Measurements from ENCODE around the gene KCNQ4.

The KCNQ4 gene

GRCh38 chr1:40781608-40781971 lies 2.0 kb upstream of the KCNQ4 start:
- ATAC-seq, result no peak
- TF ChIP-seq ZNF565 (CRISPR knock-in tag; conservative IDR thresholded peaks at IDR 0.05; ENCODE audit: low read depth) (no peak), CSDC2 (CRISPR knock-in tag; IDR thresholded peaks at IDR 0.05) (no peak), BACH2 (CRISPR knock-in tag; IDR thresholded peaks at IDR 0.05; ENCODE audit: borderline replicate concordance) (no peak), ISL1 (CRISPR knock-in tag; IDR thresholded peaks at IDR 0.05) (no peak), ZNF8 (CRISPR knock-in tag; IDR thresholded peaks at IDR 0.05) (no peak), ZFP3 (CRISPR knock-in tag; IDR thresholded peaks at IDR 0.05) (no peak), TCF4 (CRISPR knock-in tag; IDR thresholded peaks at IDR 0.05; ENCODE audit: borderline replicate concordance) (no peak), CSRNP3 (CRISPR knock-in tag; IDR thresholded peaks at IDR 0.05) (no peak), TOX (CRISPR knock-in tag; IDR thresholded peaks at IDR 0.05; ENCODE audit: borderline replicate concordance) (no peak), ARNTL (CRISPR knock-in tag; IDR thresholded peaks at IDR 0.05; ENCODE audit: borderline replicate concordance, low read depth) (no peak), SNAI2 (CRISPR knock-in tag; IDR thresholded peaks at IDR 0.05) (no peak), ZFP30 (CRISPR knock-in tag; IDR thresholded peaks at IDR 0.05) (no peak)

GRCh38 chr1:40782371-40782956 lies 1.1 kb upstream of the KCNQ4 start:
- no peak; the same call in 2 of the 3 replicates for ATAC-seq
- TF ChIP-seq CSDC2 (CRISPR knock-in tag; IDR thresholded peaks at IDR 0.05) (no peak), ZNF70 (CRISPR knock-in tag; IDR thresholded peaks at IDR 0.05) (no peak), RARB (CRISPR knock-in tag; IDR thresholded peaks at IDR 0.05) (no peak), ZFP30 (CRISPR knock-in tag; IDR thresholded peaks at IDR 0.05) (no peak), CSRNP3 (CRISPR knock-in tag; IDR thresholded peaks at IDR 0.05) (no peak), ARNTL (CRISPR knock-in tag; IDR thresholded peaks at IDR 0.05; ENCODE audit: borderline replicate concordance, low read depth) (no peak), PATZ1 (CRISPR knock-in tag; IDR thresholded peaks at IDR 0.05; ENCODE audit: borderline replicate concordance) (no peak), GLIS3 (CRISPR knock-in tag; IDR thresholded peaks at IDR 0.05) (no peak), SNAI2 (CRISPR knock-in tag; IDR thresholded peaks at IDR 0.05) (no peak), ISL1 (CRISPR knock-in tag; IDR thresholded peaks at IDR 0.05) (no peak), ZC3H10 (CRISPR knock-in tag; IDR thresholded peaks at IDR 0.05) (no peak), ZNF565 (CRISPR knock-in tag; conservative IDR thresholded peaks at IDR 0.05; ENCODE audit: low read depth) (no peak), ZFP3 (CRISPR knock-in tag; IDR thresholded peaks at IDR 0.05) (no peak), ESRRG (CRISPR knock-in tag; IDR thresholded peaks at IDR 0.05) (no peak), ZNF8 (CRISPR knock-in tag; IDR thresholded peaks at IDR 0.05) (no peak), BACH2 (CRISPR knock-in tag; IDR thresholded peaks at IDR 0.05; ENCODE audit: borderline replicate concordance) (no peak)

- ATAC-seq, result no peak
- TF ChIP-seq ZC3H10 (CRISPR knock-in tag; IDR thresholded peaks at IDR 0.05), result no peak
- no peak for TF ChIP-seq TCF4 (CRISPR knock-in tag; IDR thresholded peaks at IDR 0.05; ENCODE audit: borderline replicate concordance)
- no peak for TF ChIP-seq ZNF70 (CRISPR knock-in tag; IDR thresholded peaks at IDR 0.05)
- TF ChIP-seq ZFP30 (CRISPR knock-in tag; IDR thresholded peaks at IDR 0.05), result no peak
- TF ChIP-seq BACH2 (CRISPR knock-in tag; IDR thresholded peaks at IDR 0.05; ENCODE audit: borderline replicate concordance), result no peak
- TF ChIP-seq ESRRG (CRISPR knock-in tag; IDR thresholded peaks at IDR 0.05), result no peak
- no peak for TF ChIP-seq CSDC2 (CRISPR knock-in tag; IDR thresholded peaks at IDR 0.05)
- TF ChIP-seq SNAI2 (CRISPR knock-in tag; IDR thresholded peaks at IDR 0.05), result no peak
- TF ChIP-seq PPARA (CRISPR knock-in tag; IDR thresholded peaks at IDR 0.05; ENCODE audit: borderline replicate concordance), result no peak
- no peak for TF ChIP-seq OSR1 (CRISPR knock-in tag; IDR thresholded peaks at IDR 0.05)
- TF ChIP-seq RARB (CRISPR knock-in tag; IDR thresholded peaks at IDR 0.05), result no peak
These were observed 669 bp downstream of the KCNQ4 start for GRCh38 chr1:40784141-40784770.

- ATAC-seq, result no peak
- TF ChIP-seq ZNF8 (CRISPR knock-in tag; IDR thresholded peaks at IDR 0.05) (no peak), ZFP3 (CRISPR knock-in tag; IDR thresholded peaks at IDR 0.05) (no peak), ARNTL (CRISPR knock-in tag; IDR thresholded peaks at IDR 0.05; ENCODE audit: borderline replicate concordance, low read depth) (no peak), PPARA (CRISPR knock-in tag; IDR thresholded peaks at IDR 0.05; ENCODE audit: borderline replicate concordance) (no peak), RARB (CRISPR knock-in tag; IDR thresholded peaks at IDR 0.05) (no peak), CSRNP3 (CRISPR knock-in tag; IDR thresholded peaks at IDR 0.05) (no peak), POU6F1 (CRISPR knock-in tag; IDR thresholded peaks at IDR 0.05; ENCODE audit: borderline replicate concordance, low read depth) (no peak), OSR1 (CRISPR knock-in tag; IDR thresholded peaks at IDR 0.05) (no peak), PATZ1 (CRISPR knock-in tag; IDR thresholded peaks at IDR 0.05; ENCODE audit: borderline replicate concordance) (no peak), ZNF565 (CRISPR knock-in tag; conservative IDR thresholded peaks at IDR 0.05; ENCODE audit: low read depth) (no peak), ZFP30 (CRISPR knock-in tag; IDR thresholded peaks at IDR 0.05) (no peak), TOX (CRISPR knock-in tag; IDR thresholded peaks at IDR 0.05; ENCODE audit: borderline replicate concordance) (no peak), CSDC2 (CRISPR knock-in tag; IDR thresholded peaks at IDR 0.05) (no peak), ISL1 (CRISPR knock-in tag; IDR thresholded peaks at IDR 0.05) (no peak), TCF4 (CRISPR knock-in tag; IDR thresholded peaks at IDR 0.05; ENCODE audit: borderline replicate concordance) (no peak), ESRRG (CRISPR knock-in tag; IDR thresholded peaks at IDR 0.05) (no peak), ZNF70 (CRISPR knock-in tag; IDR thresholded peaks at IDR 0.05) (no peak)
These were observed 1.2 kb downstream of the KCNQ4 start for GRCh38 chr1:40784771-40785151.
